Keratinocyte (primary cell): ENCODE measurements around the gene SERGEF. TPM values are rescaled to one million over a fixed set of nuclear protein-coding genes. Genes with fewer than 3 reads are reported as not detected.
"Not testable (repeated sequence)": the region's sequence is repeated elsewhere in the genome, so short reads cannot be mapped to it uniquely, and the experiment has no call there.

Source experiments
- DNase-seq: peaks from one replicate; pipeline ENCODE4 v3.0.0-alpha.2; 2011; ENCODE audit warnings: low read depth, missing footprints, low spot score
- FAIRE-seq: peaks from 2 replicates; lab custom pipeline; 2011; peaks lifted over from hg19 to GRCh38; lab: Jason Lieb, UNC
- H2AFZ ChIP-seq: 2 replicates; pipeline ENCODE4 v1.6.0; 2012; ENCODE audit warnings: low read length, control low read depth, inconsistent platforms; ENCODE audit not compliant: control insufficient read depth
- H3K27ac ChIP-seq: 2 replicates; pipeline ENCODE4 v1.5.1; 2011; ENCODE audit warnings: low read length; ENCODE audit not compliant: control insufficient read depth, insufficient read depth
- H3K27me3 ChIP-seq: 3 replicates; pipeline ENCODE4 v1.6.0; 2011; ENCODE audit warnings: low read length; ENCODE audit not compliant: control insufficient read depth, insufficient read depth; ENCODE audit errors: extremely low read depth
- H3K36me3 ChIP-seq, 2 experiments: 2 replicates in 1 of 2; 3 replicates in 1 of 2; pipeline ENCODE4 v1.5.1; 2011; ENCODE audit warnings: low read length in 2 of 2, mild to moderate bottlenecking in 1 of 2; ENCODE audit not compliant: control insufficient read depth in 2 of 2, insufficient read depth in 2 of 2; ENCODE audit errors: extremely low read depth in 1 of 2
- H3K4me1 ChIP-seq: 3 replicates; pipeline ENCODE4 v1.5.1; 2011; ENCODE audit warnings: low read length; ENCODE audit not compliant: control insufficient read depth, insufficient read depth; ENCODE audit errors: extremely low read depth
- H3K4me2 ChIP-seq: 3 replicates; pipeline ENCODE4 v1.6.0; 2011; ENCODE audit warnings: low read depth, low read length; ENCODE audit not compliant: control insufficient read depth, insufficient read depth; ENCODE audit errors: extremely low read depth
- H3K4me3 ChIP-seq, 3 experiments: fragments of 200-600 bp in 1 of 3; sonication (generic) in 1 of 3; 2 replicates in 2 of 3; 3 replicates in 1 of 3; pipeline ENCODE4 v1.5.1; 2011 to 2016; ENCODE audit warnings: low read length in 3 of 3, mild to moderate bottlenecking in 3 of 3, control low read depth in 2 of 3, inconsistent platforms in 1 of 3, low read depth in 1 of 3, mixed read lengths in 1 of 3, mixed run types in 1 of 3, moderate library complexity in 1 of 3; ENCODE audit not compliant: control insufficient read depth in 2 of 3, insufficient read depth in 2 of 3; ENCODE audit errors: extremely low read depth in 1 of 3
- H3K79me2 ChIP-seq: 2 replicates; pipeline ENCODE4 v1.6.0; 2012; ENCODE audit warnings: low read length; ENCODE audit not compliant: control insufficient read depth, insufficient read depth
- H3K9ac ChIP-seq: 3 replicates; pipeline ENCODE4 v1.6.0; 2011; ENCODE audit warnings: low read length; ENCODE audit not compliant: control insufficient read depth, insufficient read depth; ENCODE audit errors: extremely low read depth
- H3K9me1 ChIP-seq: 3 replicates; pipeline ENCODE4 v1.6.0; 2011; ENCODE audit warnings: low read length; ENCODE audit not compliant: control insufficient read depth, insufficient read depth; ENCODE audit errors: extremely low read depth
- H3K9me3 ChIP-seq: 2 replicates; pipeline ENCODE4 v1.5.1; 2012; ENCODE audit warnings: low read depth, low read length; ENCODE audit not compliant: control insufficient read depth
- H4K20me1 ChIP-seq: 3 replicates; pipeline ENCODE4 v1.6.0; 2011; ENCODE audit warnings: low read length; ENCODE audit not compliant: control insufficient read depth, insufficient read depth; ENCODE audit errors: extremely low read depth
- EZH2 ChIP-seq: IDR thresholded peaks from one replicate; pipeline ENCODE4 v1.6.1; 2012; ENCODE audit warnings: inconsistent platforms, mild to moderate bottlenecking, low read length, moderate library complexity
- dilution Hi-C: fragments of 300-500 bp; cut with MboI; formaldehyde crosslinking; loops from one replicate; pipeline ENCODE4 v1.7.0; 2020; ENCODE audit warnings: low sequenced_read_pairs; ENCODE audit not compliant: extremely low pct_ligation_motif_present
- polyA plus RNA-seq, 5 experiments: library from polyadenylated mRNA; depleted of rRNA in 3 of 5; stranded (reverse) in 3 of 5; stranded (forward) in 1 of 5; unstranded in 1 of 5; fragments of >200 nt; gene quantifications; 1 replicate in 1 of 5; 2 replicates in 3 of 5; 3 replicates in 1 of 5; pipeline versions ENCODE4 v1.2.1 to v1.2.3, GENCODE V29; 2011 to 2012; ENCODE audit warnings: missing spikeins in 2 of 5, low read depth in 1 of 5, low replicate concordance in 1 of 5
- TF ChIP-seq, protein P1 (sequence below), 3 experiments: IDR thresholded peaks in 1 of 3; conservative IDR thresholded peaks in 1 of 3; optimal IDR thresholded peaks in 1 of 3; 2 replicates in 2 of 3; 3 replicates in 1 of 3; pipeline versions ENCODE3 to v1.5.1; 2011; ENCODE audit warnings: low read length in 3 of 3, mild to moderate bottlenecking in 3 of 3, moderate library complexity in 2 of 3, control low read depth in 1 of 3, inconsistent platforms in 1 of 3; ENCODE audit not compliant: insufficient read depth in 2 of 3; ENCODE audit errors: extremely low read depth in 1 of 3

The SERGEF gene
- polyA plus RNA-seq, 1 donor (not counting 4 experiments of a cell fraction or from before 2014, with no cell fraction given), result 15.6 TPM

DNA sequence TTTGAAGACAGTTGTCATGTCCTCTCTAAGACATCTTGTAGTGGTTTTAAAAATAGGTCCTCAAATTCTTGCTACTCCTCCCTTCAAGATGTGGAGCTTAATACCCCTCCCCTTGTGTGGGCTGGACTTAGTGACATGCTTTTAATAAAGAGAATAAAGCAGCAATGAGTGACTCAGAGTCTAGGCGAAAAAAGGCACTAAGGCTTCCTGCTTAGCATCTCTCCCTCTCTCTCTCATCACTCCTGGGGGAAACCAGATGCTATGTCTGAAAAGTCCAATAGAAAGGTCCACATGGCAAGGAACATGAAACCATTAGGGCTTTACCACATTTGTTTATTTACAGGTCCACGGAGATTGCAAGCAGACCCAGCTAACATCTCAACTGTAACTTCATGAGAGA lies 11.7 kb downstream of the SERGEF start:
- Histone ChIP-seq H4K20me1 (no peaks in the 10 kb centered on the region), H3K9me1 (no peaks in the 10 kb centered on the region), H3K27me3 (no peaks in the 10 kb centered on the region), H3K9me3 (no peaks in the 10 kb centered on the region), H3K4me1 (no peaks in the 10 kb centered on the region), H3K79me2 (no peaks in the 10 kb centered on the region), H2AFZ (no peak overlapping the region), H3K4me2 (no peak overlapping the region), H3K4me3 (no peak overlapping the region), H3K27ac (no peak overlapping the region), H3K36me3 (peaks cover 0 to 3% of the 10 kb centered on the region in 2 experiments), H3K9ac (no peak overlapping the region)
- FAIRE-seq (no peak), DNase-seq (no peak)
- dilution Hi-C loops, result no loop called here
- TF ChIP-seq, protein P1, sequence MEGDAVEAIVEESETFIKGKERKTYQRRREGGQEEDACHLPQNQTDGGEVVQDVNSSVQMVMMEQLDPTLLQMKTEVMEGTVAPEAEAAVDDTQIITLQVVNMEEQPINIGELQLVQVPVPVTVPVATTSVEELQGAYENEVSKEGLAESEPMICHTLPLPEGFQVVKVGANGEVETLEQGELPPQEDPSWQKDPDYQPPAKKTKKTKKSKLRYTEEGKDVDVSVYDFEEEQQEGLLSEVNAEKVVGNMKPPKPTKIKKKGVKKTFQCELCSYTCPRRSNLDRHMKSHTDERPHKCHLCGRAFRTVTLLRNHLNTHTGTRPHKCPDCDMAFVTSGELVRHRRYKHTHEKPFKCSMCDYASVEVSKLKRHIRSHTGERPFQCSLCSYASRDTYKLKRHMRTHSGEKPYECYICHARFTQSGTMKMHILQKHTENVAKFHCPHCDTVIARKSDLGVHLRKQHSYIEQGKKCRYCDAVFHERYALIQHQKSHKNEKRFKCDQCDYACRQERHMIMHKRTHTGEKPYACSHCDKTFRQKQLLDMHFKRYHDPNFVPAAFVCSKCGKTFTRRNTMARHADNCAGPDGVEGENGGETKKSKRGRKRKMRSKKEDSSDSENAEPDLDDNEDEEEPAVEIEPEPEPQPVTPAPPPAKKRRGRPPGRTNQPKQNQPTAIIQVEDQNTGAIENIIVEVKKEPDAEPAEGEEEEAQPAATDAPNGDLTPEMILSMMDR (optimal IDR thresholded peaks at IDR 0.05 in 1 of 3, IDR thresholded peaks at IDR 0.05 in 1 of 3, conservative IDR thresholded peaks at IDR 0.05 in 1 of 3; ENCODE audit: extremely low read depth in 1 of 3, insufficient read depth in 2 of 3, low read length in 3 of 3), result no peak
- TF ChIP-seq EZH2, result no peak

GRCh38 chr11:18000760-18001159 lies 12.1 kb downstream of the SERGEF start:
- Histone ChIP-seq H3K4me2 (no peak overlapping the region), H3K9ac (no peak overlapping the region), H3K4me1 (no peaks in the 10 kb centered on the region), H3K4me3 (no peak overlapping the region), H3K9me1 (no peaks in the 10 kb centered on the region), H2AFZ (no peak overlapping the region), H3K36me3 (peaks cover 0 to 3% of the 10 kb centered on the region in 2 experiments), H3K27me3 (no peaks in the 10 kb centered on the region), H3K79me2 (no peaks in the 10 kb centered on the region), H3K9me3 (no peaks in the 10 kb centered on the region), H3K27ac (no peak overlapping the region), H4K20me1 (no peaks in the 10 kb centered on the region)
- TF ChIP-seq, protein P1 (optimal IDR thresholded peaks at IDR 0.05 in 1 of 3, IDR thresholded peaks at IDR 0.05 in 1 of 3, conservative IDR thresholded peaks at IDR 0.05 in 1 of 3; ENCODE audit: extremely low read depth in 1 of 3, insufficient read depth in 2 of 3, low read length in 3 of 3), result no peak
- TF ChIP-seq EZH2, result no peak
- dilution Hi-C loops, result no loop called here
- no peak for DNase-seq
- FAIRE-seq, result no peak

DNA sequence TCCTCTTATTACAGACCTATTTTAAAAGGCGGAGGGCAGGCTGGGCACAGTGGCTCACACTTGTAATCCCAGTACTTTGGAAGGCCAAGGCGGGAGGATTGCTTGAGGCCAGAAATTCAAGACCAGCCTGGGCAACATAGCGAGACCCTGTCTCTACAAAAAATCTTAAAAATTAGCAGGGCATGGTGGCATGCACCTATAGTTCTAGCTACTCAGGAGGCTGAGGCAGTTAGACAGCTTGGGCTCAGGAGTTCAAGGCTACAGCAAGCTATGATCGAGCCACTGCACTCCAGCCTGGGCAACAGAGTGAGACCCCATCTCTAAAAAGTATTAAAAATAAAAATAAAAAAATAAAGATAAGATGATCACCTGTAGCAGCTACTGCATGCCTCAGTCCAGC lies 12.7 kb downstream of the SERGEF start:
- H3K4me1 ChIP-seq, H2AFZ ChIP-seq, H3K79me2 ChIP-seq, H3K4me3 ChIP-seq, FAIRE-seq, H3K4me2 ChIP-seq, H3K9ac ChIP-seq, H3K27ac ChIP-seq, H3K36me3 ChIP-seq, H3K9me1 ChIP-seq, H3K27me3 ChIP-seq, dilution Hi-C loops, H4K20me1 ChIP-seq, DNase-seq, H3K9me3 ChIP-seq: not testable (repeated sequence)
